IPS-NIHi11 (cell line): ENCODE measurements around the gene SYT13.
A peak's percentile ranks its signal among the peaks of the same experiment; 100 is the strongest.
"Not testable (repeated sequence)": the region's sequence is repeated elsewhere in the genome, so short reads cannot be mapped to it uniquely, and the experiment has no call there.

Source experiments
- DNase-seq: peaks from one replicate; pipeline ENCODE4 v3.0.0; 2012; ENCODE audit warnings: mixed read lengths, low spot score

SYT13 gene

GRCh38 chr11:45272701-45273100 is 13.4 kb downstream of the SYT13 start:
- no peak for DNase-seq

GRCh38 chr11:45270946-45271716 is 15.0 kb downstream of the SYT13 start:
- DNase-seq, result no peak

- DNase-seq, result no peak
These were observed 16.5 kb downstream of the SYT13 start for GRCh38 chr11:45269678-45270077.

GRCh38 chr11:45267652-45268299 is 18.4 kb downstream of the SYT13 start:
- DNase-seq, result no peak

- DNase-seq, result peak; percentile 88
These were observed 19.1 kb downstream of the SYT13 start for GRCh38 chr11:45267052-45267451.

- DNase-seq, result no peak
These were observed 19.5 kb downstream of the SYT13 start for GRCh38 chr11:45266676-45267020.

- DNase-seq, result no peak
These were observed 20.0 kb downstream of the SYT13 start for GRCh38 chr11:45265969-45266675.

- DNase-seq, result no peak
These were observed 21.2 kb downstream of the SYT13 start for GRCh38 chr11:45264839-45265515.

GRCh38 chr11:45263773-45264172 is 22.4 kb downstream of the SYT13 start:
- DNase-seq, result no peak

- no peak for DNase-seq
These were observed 23.2 kb downstream of the SYT13 start for GRCh38 chr11:45262900-45263299.

GRCh38 chr11:45260071-45260470 is 26.1 kb downstream of the SYT13 start:
- no peak for DNase-seq

- peak; percentile 45 for DNase-seq
These were observed 26.5 kb downstream of the SYT13 start for GRCh38 chr11:45259592-45259991.

- no peak for DNase-seq
These were observed 27.1 kb downstream of the SYT13 start for GRCh38 chr11:45258982-45259530.

GRCh38 chr11:45254070-45254469 is 32.1 kb downstream of the SYT13 start:
- DNase-seq, result no peak

GRCh38 chr11:45253640-45254039 is 32.5 kb downstream of the SYT13 start:
- no peak for DNase-seq

- DNase-seq, result no peak
These were observed 33.3 kb downstream of the SYT13 start for GRCh38 chr11:45252877-45253276.

GRCh38 chr11:45252134-45252856 is 33.8 kb downstream of the SYT13 start:
- peak; percentile 92 for DNase-seq

- DNase-seq, result no peak
These were observed 36.0 kb downstream of the SYT13 start for GRCh38 chr11:45250035-45250718.

GRCh38 chr11:45249372-45249771 is 36.8 kb downstream of the SYT13 start:
- DNase-seq, result not testable (repeated sequence)

GRCh38 chr11:45248501-45249011 is 37.6 kb downstream of the SYT13 start:
- DNase-seq, result no peak

GRCh38 chr11:45247433-45247832 is 38.7 kb downstream of the SYT13 start:
- no peak for DNase-seq
